Mucosa of descending colon (tissue), 3 donors: ENCODE measurements around the gene KIAA2012. TPM values are rescaled to one million over a fixed set of nuclear protein-coding genes. Genes with fewer than 3 reads are reported as not detected.

Experiments used
- ATAC-seq: fragments of 200-7000 bp; cut with Tn5 transposase; one replicate; pipeline ENCODE4 v1.9.1; 2020; ENCODE audit warnings: mild to moderate bottlenecking, moderate library complexity
- DNase-seq, 3 donors: peaks; one replicate each; pipeline ENCODE4 v3.0.0-alpha.2; 2020
- H3K36me3 ChIP-seq: fragments of 200-600 bp; one replicate; pipeline ENCODE4 v1.8.0; 2021; ENCODE audit warnings: low read depth, mild to moderate bottlenecking
- H3K4me1 ChIP-seq: fragments of 200-600 bp; one replicate; pipeline ENCODE4 v1.8.0; 2021; ENCODE audit warnings: low read depth, mild to moderate bottlenecking
- H3K4me3 ChIP-seq: fragments of 200-600 bp; one replicate; pipeline ENCODE4 v1.8.0; 2021; ENCODE audit warnings: mild to moderate bottlenecking
- H3K9me3 ChIP-seq: fragments of 200-600 bp; one replicate; pipeline ENCODE4 v1.8.0; 2021; ENCODE audit warnings: mild to moderate bottlenecking
- CTCF ChIP-seq: fragments of 200-600 bp; IDR thresholded peaks from one replicate; pipeline ENCODE4 v1.8.0; 2022; ENCODE audit warnings: antibody characterized with exemption, mild to moderate bottlenecking
- intact Hi-C, 2 donors: fragments of 100-400 bp; cut with DNase I in 1 of 2; cut with micrococcal nuclease in 1 of 2; formaldehyde crosslinking; loops; one replicate each; pipeline versions ENCODE4 v1.11.0 to v1.11.1; 2022; cut with DNase I, micrococcal nuclease
- total RNA-seq, 3 donors: library from RNA; stranded (reverse); fragmentation: NEBNext Ultra II Directional in 2 of 3; extraction: Animal tissue kit (Norgen Biotek cat#: 25700) in 2 of 3; gene quantifications; one replicate each; pipeline versions ENCODE4 v1.2.1 to v1.2.4, GENCODE V29; 2021 to 2023
- donor health status: DM: no; HTN: no; CAD: no; lungs with moderate emphysema.
- donor health status: DM: no; HTN: no; CAD: no.
- donor health status: DM: no; HTN: yes; CAD: no.

The KIAA2012 gene
- total RNA-seq, 3 donors from 2014 or later: 0.13 to 0.14 TPM; not detected in 1

DNA sequence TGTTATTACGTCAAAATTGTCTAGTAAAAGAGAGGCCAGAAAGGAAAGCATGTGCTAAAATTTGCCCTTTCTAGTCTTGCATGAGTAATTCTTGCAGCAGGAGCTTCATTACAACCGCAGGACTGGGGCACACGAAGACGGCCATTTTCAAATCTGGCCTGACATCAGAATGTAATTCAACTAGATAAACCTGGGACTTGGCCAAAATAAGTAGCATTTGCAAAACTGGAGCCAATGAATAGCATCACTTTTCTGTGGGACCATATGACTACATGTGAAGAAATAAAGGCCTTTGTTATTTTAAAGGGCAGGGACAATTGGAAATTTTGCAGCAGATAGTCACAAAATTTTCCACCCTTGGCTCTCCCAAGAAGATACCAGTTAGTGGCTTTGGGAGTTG, 42.4 kb upstream of the KIAA2012 start:
- H3K4me1 ChIP-seq: peaks cover 17% of the 10 kb centered on the region
- intact Hi-C loops: loop anchor here in 1 of 2 donors (10.0 kb wide), 1 partner anchor 144 kb away; no protein-coding TSS in a partner anchor
- no peak for TF ChIP-seq CTCF
- H3K9me3 ChIP-seq: no peaks in the 10 kb centered on the region
- no peak overlapping the region for H3K4me3 ChIP-seq
- no peaks in the 10 kb centered on the region for H3K36me3 ChIP-seq
- DNase-seq: no peak
- ATAC-seq: no peak

- Histone ChIP-seq H3K4me1 (peaks cover 17% of the 10 kb centered on the region), H3K36me3 (no peaks in the 10 kb centered on the region), H3K4me3 (no peak overlapping the region), H3K9me3 (no peaks in the 10 kb centered on the region)
- intact Hi-C loops: loop anchor here in 1 of 2 donors (10.0 kb wide), 1 partner anchor 143 kb away; no protein-coding TSS in a partner anchor
- TF ChIP-seq CTCF: no peak
- no peak for ATAC-seq
- no peak for DNase-seq
These were observed 41.7 kb upstream of the KIAA2012 start for GRCh38 chr2:202031246-202031951.

DNA sequence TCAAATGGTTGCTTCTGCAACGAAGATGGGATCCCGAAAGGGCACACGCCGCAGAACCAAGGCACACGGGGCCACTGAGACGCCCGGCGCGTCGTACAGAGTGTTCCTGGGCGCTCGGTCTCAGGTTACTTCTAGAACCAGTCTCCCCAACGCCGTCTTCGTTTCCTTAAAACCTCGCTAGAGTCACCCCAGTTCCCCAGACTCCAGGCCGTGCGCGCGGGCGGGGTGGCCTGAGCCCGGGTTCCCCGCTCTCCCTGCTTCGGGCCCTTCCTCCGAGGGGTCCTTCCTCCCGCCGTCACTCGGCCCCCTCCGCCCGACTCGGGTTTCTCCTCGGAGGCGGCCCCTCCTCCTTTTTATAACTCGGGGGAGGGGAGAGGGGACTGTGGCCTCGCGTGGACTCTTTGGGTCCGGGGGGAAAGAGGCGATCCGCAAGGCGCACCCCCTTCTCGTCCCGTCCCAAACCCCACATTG, 40.2 kb upstream of the KIAA2012 start:
- no peak for TF ChIP-seq CTCF
- Histone ChIP-seq H3K36me3 (no peaks in the 10 kb centered on the region), H3K4me1 (peaks cover 17% of the 10 kb centered on the region), H3K9me3 (no peaks in the 10 kb centered on the region), H3K4me3 (peak overlapping the region; percentile 40)
- ATAC-seq (peak; percentile 20), DNase-seq (peak in 2 of 3 donors; percentile 52 to 72)
- intact Hi-C loops: loop anchor here in 1 of 2 donors (10.0 kb wide), 1 partner anchor 142 kb away; no protein-coding TSS in a partner anchor

DNA sequence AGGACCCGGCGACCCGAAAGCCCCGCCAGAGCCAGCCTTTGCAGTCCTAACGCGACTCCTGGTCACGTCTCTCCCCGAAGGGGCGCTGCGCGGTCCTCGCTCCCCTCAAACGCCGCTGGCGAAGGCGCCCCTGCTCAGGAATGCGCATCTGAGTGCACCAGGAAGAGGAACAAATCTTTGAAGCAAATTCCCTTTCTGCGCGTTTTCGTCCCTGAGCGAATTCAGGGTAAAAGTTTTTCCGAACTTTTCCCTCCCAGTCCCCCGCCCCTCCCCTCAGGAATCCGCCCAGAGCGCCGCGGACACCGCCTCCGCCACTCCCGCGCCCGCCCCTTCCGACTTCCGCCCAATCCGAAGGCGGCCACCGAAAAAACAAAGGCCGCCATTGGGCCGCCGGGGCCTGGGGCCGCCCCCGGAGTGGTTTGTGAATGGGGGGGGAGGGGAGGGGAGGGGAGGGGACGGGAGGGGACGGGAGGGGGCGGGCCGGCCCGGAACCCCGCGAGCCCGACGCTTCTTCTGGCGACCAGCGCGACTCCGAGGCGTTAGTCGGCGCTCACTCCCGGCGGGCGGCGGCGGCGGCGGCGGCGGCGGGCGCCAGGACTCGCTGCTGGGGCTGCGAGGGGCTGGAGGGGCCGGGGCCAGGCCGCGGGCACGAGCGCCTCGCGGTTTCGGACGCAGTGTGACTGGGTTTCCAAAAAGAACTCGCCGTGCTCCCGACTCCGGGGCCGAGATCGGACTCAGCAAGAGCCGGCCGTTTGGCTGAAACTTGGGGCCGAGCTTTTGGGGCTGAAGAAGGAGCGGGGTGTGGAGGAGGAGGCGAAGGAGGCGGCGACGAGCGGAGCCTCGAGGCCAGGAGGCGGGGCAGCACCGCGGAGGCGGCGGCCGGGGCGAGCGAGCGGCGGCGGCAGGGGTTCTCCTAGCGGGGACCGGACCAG, 39.5 kb upstream of the KIAA2012 start, which contains the start of gene FZD7:
Gene FZD7, plus strand, starts transcription at position 539 of the 932 bp plus-strand sequence. CDS start 793 bp downstream, outside the sequence.
- intact Hi-C loops: loop anchor here in 1 of 2 donors (10.0 kb wide), 1 partner anchor 141 kb away; no protein-coding TSS in a partner anchor

More for the DNA sequence above, 39.5 kb upstream of the KIAA2012 start, which contains the start of gene FZD7:
- no peaks in the 10 kb centered on the region for H3K9me3 ChIP-seq
- DNase-seq: peak; percentile 92 to 95 (median 93)
- TF ChIP-seq CTCF: no peak
- H3K4me1 ChIP-seq: peaks cover 17% of the 10 kb centered on the region
- peak; percentile 89 for ATAC-seq
- no peaks in the 10 kb centered on the region for H3K36me3 ChIP-seq
- H3K4me3 ChIP-seq: peak within 1 kb of the TSS; percentile 40
